Hepatic stellate cell (primary cell): ENCODE data around the gene C1QTNF6.

Source experiments
- DNase-seq: peaks from one replicate; pipeline ENCODE4 v3.0.0; 2011; ENCODE audit warnings: low spot score

The C1QTNF6 gene

DNA sequence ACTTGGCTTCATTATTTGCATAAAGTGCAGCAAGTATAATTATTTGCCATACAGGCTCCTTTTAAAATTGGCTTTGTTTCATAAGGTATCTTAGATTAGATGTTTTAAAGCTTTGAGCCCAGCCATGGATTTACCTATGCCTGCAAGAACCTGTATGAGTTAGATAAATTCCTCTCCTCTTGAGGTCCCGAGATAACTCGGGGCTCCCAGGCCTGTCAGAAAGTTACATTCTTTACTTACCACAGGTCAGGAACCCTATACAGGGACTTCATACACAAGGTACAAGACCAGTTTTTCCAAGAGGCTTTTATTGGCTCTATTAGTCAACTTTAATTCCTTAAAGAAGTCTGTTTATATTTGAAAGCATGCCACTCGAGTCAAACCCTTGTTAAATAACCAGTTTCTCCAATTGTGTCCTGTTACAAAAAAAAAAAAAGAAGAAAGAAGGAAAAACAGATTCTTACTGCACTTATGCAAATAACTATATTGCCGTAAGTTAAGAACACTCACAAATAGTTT is 2.3 kb upstream of the C1QTNF6 start:
- no peak for DNase-seq

DNA sequence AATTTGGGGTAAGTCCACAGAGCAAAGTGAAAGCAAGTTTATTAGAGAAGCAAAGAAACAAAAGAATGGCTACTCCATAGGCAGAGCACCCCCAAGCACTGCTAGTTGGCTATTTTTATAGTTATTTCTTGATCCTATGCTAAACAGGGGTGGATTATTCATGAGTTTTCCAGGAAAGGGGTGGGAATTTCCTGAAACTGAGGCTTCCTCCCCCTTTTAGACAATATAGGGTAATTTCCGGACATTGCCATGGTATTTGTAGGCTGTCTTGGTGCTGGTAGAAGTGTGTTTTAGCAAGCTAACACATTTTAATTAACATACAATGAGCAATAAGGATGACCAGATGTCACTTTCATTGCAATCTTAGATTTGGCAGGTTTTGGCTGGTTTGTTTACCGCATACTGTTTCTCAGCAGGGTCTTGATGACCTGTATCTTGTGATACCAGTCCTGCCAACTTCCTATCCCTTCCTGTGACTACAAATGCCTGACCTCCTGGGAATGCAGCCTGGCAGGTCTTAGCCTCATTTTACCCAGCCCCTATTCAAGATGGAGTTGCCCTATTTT is 937 bp upstream of the C1QTNF6 start:
- DNase-seq: no peak

DNA sequence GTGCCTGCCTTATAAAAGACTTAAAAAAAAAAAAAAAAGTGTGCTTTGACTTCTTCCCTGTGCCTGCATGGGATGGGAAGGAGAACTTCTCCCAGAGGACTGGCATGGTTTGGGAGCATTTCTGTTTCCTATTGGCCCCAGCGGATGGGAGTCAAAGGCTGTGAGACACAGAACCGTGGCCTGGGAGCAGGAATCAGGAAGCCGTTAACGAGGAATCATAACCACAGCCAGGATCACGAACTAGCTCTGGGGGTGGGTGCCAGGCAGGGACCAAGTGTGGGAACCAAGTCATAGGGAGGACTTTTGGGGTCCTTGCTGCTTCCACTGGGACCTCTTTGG is 526 bp downstream of the C1QTNF6 start:
- DNase-seq: peak; percentile 51

DNA sequence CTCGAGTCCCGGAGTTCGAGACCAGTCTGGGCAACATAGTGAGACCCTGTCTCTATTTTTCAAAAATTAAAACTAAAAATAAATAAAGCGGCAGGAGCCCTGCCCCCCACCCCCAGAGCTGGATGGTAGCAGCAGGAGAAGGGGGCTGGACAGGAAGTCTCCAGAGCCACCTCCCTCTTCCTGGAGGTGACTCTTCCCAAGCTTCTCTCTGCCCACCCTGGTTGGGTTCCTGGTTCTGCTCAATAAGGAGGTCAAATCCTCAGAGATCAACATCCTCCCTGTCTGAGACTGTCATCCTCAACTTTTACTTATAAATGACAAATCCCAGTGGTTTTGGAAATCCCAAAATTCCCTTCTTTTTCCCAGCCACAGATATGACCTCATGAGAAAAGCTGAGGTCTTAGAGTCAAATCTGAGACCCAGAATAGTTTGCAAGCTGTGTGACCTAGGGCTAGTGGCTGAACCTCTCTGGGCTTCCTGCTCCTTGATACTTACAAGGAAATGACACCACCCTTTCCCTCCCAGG is 987 bp downstream of the C1QTNF6 start:
- DNase-seq: no peak

DNA sequence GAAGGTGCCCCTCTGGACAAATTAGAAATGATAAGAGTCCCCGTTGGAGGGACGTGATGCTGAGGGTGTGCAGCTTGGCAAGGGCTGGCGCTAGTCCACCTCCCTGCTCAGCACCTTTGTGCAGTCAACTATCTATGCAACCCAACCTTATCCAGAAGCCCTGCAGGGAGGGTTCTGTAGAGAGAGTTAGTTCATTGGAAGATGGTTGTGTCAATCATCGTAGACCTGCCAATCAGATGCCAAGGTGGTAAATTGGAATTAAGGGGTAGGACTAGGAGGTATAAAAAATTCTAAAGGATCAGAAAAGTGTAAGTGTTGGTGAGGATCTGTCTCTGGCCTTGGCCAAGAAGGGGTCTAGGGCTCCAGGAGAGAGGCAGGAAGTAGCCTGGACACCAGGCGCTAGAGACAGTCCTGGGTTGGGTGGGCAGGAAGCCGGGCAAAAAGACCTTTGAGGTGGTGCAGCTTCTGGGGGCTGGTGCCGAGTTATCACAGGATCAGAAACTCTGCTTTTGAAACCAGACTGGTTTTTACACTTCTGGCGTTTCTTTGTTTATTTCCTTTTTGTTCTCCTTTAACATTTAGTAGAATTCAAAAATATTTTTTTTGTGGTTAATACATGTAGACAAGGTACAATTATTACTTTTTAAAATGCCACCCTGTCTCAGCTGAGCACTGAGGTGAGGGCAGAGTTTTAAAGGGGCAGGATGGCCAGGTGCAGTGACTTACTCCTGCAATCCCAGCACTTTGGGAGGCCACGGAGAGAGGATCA is 1.6 kb downstream of the C1QTNF6 start:
- DNase-seq: peak; percentile 91

DNA sequence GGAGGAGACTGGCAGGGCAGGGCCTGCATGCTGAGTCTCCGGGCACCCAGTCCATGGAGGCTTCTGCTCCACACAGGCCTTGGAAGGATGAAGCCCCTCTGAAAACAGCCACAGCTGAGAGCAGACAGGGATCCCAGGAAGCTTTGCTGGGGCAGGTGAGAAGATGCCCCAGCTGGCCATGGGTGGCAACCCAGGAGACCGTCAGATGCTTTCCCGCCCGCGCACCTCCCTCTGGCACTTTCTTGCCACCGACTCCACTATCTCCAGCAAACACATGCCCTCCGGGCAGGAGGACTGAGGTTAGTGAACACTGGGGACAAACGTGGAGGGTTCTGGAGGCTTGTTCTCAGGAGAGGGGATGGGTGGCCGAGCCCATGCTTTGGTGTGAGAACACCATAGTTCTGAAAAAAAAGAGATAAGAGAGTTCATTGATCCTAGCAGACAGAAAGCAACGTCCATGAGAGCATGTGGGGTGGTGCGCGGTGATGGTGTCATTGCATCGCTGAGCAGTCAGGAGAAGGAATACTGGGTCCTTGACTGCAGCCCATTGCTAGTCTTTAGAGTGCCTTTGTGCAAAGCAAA is 2.3 kb downstream of the C1QTNF6 start:
- DNase-seq: no peak

DNA sequence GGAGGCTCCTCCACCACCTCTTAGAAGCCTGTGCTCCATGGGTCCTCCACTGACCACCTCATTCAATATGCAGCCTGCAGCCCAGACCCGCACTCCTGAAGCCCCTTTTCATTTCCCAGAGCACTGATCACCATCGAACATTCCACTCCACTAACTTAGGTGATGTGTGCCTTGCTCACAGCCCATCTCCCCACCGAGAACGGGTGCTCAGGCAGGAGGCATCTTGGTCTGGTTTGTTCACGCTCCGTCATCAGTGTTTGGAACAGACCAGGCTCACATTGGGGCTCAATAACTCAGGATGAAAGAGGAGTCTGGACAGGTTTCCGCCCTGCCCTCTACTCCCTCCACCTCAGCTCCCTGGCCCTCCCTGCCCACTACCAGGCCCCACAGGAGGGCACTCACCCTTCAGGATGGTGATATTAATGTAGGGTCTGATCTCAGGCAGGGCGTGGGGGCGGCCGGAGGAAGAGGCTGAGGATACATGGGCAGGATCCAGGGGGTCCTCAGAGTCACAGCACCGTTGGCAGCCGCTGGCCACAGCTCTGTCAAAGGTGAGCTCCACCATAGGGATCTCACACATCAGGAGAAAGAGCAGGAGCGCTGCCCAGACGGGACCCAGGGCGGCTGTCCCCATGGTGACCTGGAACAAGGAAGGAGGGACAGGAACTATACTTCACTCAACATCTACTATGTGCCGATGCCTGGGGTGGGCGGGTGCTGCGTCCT is 3.1 kb downstream of the C1QTNF6 start:
- no peak for DNase-seq

DNA sequence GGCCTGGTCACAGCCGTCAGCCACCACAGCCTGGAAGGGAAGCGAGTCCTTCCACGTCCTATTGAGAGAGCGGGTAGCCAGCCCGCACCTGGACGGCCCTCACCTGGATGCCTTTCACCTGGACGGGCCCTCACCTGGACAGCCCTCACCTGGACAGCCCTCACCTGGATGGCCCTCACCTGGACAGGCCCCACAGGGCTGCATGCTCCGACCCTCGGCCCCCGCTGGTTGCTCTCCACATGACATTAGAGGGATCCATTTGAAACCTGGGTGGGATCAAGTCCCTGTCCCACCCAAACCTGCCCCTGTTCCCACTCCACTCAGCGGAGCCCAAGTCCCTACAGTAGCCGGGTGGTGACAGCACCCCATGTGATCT is 3.7 kb downstream of the C1QTNF6 start:
- no peak for DNase-seq

DNA sequence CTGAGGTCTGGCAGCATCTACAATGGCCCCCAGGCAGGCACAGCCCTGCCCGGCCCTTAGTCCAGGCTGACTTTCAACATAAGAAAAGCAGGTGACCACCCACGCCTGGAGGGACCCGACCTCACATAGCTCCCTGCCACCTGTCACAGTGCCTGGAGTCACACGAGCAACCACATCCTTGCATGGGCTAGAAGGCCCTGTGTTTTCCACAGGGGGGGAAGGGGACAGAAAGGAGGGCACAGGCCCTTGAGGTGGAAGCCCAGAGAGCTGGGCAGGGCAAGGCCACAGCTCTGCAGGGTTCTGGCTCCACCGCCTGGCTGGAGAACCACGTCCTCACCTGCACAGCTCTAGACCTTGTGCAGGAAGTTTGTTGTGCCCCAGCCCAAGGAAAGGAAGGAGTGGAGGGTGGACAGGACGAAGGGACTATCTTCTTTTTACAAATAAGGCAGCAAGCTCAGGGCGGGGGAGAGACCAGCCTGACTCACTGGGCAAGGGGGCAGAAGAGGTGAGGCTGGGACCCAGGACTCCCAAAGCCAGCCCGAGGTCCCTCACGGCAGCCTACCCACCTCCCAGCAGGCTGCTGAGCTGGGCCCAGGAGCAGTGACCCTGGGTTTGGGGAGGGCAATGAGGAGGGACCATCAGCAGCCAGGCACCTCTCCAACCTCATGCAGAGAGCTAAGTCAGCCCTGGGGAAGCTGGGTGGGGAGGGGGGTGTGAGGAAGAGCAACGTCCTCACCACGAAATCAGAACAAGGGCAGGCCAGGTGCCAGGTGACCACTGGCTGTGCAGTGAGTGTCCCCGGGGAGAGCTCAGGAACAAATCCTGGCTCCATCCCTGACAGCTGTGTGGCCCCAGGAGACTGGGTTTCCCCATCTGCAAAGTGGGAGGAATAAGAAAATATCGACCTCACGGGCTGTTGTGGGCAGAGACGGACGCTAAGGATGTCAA is 4.3 kb downstream of the C1QTNF6 start:
- no peak for DNase-seq

DNA sequence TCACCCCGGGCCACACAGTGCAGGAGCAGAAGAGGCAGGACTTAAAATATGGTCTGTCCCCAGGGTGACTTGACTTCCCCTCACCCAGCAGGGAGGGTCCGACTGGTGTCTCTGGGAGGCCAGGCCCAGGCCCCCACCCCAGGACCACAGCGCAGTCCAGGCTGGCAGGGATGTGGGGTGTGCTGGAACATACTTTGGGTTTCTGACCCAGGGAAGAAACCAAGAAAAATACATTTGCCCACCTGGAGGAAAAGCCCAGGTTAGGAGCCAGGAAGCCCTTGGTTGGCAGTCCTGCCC is 5.2 kb downstream of the C1QTNF6 start:
- DNase-seq: no peak

DNA sequence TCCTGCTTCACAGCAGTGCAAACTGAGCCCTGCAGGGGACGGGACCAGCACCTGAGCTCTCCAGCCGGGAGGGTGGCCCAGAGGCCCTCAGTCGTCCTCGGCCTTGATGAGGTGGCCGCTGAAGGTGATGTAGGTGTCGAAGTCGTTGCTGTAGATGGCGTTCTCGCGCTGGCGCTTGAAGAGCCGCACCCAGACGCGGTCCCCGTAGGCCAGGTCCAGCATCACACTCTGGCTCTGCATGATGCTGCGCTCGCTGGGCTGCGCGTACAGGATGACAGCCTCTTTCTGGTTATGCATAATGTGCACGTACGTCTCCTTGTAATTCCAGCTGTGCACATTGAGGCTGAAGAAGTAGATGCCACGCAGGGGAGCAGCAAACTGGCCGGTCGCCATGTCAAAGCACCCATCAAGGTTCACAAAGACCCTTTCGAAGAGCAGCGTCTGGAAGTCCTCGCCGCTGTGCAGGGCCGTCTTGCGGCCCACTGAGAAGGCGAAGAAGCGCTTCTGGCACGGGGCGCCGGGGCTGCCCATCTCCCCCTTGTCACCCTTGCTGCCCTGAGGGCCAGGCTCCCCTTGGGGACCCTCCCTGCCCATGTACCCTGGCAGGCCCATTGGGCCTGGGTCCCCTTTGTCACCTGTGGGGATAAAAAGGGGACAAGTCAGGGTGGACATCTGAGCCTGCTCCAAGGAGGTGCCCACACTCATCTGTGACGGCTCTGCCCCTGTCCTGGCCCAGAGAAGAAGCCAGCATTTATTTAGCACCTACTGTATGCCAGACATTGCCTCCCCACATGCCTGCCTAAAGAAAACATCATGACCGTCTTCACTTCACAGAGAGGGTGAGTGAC is 5.7 kb downstream of the C1QTNF6 start:
- no peak for DNase-seq

DNA sequence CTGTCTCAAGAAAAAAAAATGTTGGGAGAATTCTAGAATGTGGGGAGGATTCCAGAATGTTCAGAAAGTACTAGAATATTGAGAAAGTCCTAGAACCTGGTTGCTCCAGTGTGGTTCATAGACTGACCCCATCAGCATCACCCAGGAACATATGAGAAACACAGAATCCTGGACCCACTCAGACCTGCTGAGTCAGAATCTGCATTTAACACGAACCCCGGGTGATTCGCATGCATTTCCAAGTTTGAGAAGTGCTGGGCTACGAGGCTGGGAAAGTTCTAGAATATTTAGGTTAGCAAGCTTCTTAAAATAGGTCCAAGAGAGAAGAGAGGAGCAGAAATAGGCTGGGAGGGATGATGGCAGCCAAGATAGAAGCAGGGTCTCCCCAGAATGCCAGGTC is 6.4 kb downstream of the C1QTNF6 start:
- no peak for DNase-seq

DNA sequence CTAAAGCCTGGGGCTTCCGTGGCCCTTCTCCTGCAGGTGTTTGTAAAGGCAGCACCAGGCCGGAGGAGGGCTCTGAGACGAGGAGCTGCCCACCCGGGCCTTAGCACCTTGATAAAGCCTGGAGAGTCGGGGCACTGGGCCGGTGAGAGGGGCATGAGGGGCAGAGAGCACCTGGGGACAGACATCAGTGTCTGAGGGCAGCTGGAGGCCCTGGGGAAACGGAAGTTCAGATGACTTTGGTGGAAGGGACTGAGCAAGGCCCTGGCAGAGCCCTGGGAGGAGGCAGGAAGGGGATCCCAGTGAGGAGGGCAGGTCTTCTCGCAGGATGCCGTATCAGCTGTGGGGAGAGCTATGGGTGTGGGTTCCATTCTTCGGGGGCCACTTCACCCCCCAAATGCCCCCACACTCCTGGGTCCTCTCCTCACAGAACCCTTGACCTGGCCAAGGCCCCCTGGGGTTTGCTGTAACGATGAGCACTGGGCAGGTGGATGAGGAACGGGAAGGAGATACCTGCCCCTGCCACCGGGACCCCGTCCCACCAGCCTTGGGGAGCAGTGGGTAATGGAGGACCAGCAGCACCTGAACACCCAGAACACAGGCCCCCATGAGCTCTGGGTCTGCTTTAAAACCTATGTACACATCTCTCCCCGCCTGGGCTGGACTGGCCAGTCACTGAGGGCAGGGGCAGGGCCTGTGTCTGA is 7.4 kb downstream of the C1QTNF6 start:
- DNase-seq: no peak

DNA sequence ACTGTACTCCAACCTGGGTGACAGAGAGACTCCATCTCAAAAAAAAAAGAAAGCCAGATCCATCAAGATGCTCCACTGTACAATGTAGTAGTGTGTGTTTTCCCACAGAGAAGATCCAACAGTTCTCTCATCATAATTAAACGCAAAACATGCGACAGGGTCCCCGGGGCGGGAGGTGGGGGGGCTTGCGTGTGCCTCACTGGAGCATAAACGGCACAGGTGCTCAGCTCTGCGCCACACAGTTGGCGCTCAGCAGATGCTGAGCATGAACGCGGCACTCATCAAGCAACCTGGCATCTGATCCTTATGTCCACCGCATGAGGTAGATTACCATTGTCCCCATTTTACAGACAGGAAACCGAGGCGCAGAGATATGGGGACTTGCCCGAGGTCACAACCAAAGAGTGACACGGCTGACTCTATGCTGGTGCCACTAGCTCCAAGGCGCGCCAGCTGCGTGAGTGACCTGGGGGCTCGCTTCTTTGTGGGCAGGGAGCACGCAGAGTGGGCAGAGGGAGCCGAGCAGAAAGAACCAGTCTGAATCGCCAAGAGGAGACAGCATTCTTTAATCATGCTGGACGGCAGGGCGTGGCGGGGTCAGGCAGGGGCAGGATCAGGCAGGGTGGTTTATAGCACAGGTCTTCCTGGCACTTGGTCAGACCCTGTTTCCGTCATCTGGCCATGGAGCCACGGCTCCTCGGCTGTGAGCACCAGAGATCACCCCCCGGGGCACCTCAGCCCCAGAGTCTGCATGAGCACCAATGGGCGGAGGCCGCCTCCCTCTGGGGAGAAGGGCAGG is 8.2 kb downstream of the C1QTNF6 start:
- no peak for DNase-seq

DNA sequence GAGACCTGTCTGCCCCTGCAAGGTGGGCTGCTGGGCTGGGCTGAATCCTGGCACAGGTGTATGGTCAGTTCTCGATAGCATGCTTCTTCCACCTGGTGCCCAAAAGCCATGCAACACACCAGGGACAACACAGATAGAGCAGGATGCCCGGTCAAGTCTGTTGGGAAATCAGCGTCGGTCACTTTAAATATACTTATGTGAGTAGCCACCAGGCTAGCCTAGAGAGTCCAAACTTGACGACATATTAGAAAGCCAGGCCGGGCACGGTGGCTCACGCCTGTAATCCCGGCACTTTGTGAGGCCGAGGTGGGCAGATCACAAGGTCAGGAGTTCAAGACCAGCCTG is 8.9 kb downstream of the C1QTNF6 start:
- DNase-seq: no peak

DNA sequence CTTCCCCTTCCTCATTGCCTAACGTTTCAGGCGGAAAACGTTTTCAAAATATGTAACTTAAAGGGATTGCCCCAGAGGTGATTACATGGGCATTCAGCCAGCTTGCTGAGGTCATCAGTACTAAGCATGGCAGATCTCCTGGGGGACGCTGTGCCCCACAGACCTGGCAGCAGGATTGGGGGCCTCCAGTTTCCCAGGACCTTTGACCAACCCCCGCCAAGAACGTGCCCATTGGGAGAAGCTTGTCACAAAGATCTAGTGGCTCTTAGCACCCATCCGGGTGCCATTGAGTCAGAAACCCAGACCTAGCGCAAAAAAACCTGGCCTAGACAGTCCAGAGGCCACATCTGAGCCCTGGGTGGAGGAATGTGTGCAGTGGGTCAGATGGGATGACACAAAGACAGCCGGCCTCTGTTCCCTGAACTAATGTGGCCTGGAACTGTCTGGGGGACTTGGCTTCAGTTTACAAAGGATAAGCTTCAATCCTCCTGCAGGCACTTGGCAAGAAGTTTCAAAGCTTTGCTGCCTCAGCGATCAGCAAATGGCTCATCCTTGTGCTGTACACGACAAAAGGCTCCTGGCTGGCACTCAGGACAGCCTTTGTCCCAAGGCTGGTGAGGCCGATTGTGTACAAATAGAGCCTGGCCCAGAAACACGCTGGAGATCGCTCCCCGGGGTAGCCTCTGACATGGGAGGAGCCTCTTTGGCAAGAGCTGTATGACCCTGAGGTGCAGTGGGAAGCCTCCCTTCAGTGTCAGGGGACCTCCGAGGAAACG is 9.5 kb downstream of the C1QTNF6 start:
- no peak for DNase-seq

DNA sequence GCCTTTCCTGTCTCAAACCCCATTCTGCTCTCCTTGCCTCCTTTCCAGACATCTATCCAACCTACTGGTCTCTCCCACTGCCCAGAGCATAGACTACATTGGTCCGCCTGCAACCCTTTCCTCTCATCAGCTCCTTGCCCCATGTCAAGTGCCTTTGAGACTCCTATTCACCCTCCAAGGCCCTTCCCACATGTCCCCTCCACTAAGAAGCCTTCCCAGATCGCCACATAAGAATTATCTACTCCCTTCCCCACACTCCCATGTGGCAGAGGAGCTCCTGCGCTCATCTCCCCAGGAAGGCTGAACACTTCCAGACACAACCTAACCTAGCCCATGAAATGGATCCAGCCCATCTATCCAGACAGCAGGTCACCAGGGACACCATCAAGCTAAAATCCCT is 10.3 kb downstream of the C1QTNF6 start:
- DNase-seq: no peak

DNA sequence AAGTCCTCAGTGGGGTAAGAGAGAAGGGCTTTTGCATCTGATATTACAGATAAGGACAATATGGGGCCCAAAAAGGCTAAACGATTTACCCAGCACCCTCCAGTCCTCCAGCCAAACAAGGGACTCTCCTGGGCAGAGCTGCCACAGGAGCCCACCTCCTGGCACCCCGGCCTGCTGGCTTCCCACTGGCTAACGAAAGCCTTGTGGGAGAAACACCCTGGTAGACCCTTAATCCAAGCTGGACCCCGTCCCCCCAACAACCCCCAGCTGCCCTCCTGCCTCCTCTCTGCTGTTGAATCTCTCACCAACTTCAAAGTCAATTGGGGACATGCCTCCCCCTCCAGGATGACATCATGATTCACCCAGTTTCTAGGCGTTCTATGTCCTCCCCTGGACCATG is 10.8 kb downstream of the C1QTNF6 start:
- DNase-seq: no peak
